Left kidney (tissue), 2 donors: ENCODE results near the gene C10orf143. TPM values are rescaled to one million over a fixed set of nuclear protein-coding genes. Genes with fewer than 3 reads are reported as not detected.

Experiments used
- DNase-seq: peaks from one replicate; pipeline ENCODE4 v3.0.0-alpha.2; 2013
- polyA plus RNA-seq: library from polyadenylated mRNA; unstranded; fragments of 120-200 nt; gene quantifications from one replicate; pipeline ENCODE4 v1.2.1, GENCODE V29; 2013; ENCODE audit not compliant: insufficient read length

Gene C10orf143
- polyA plus RNA-seq, 1 donor = 6.6 TPM

- no peak for DNase-seq
These were observed 56.6 kb downstream of the C10orf143 start for GRCh38 chr10:130054021-130054420.

- DNase-seq = no peak
These were observed 57.1 kb downstream of the C10orf143 start for GRCh38 chr10:130053561-130053960.

GRCh38 chr10:130052193-130052592, 58.4 kb downstream of the C10orf143 start:
- DNase-seq = no peak

GRCh38 chr10:130050721-130051120, 59.9 kb downstream of the C10orf143 start:
- no peak for DNase-seq

GRCh38 chr10:130049987-130050386, 60.6 kb downstream of the C10orf143 start:
- no peak for DNase-seq

GRCh38 chr10:130049244-130049643, 61.4 kb downstream of the C10orf143 start:
- no peak for DNase-seq

GRCh38 chr10:130048081-130048480, 62.5 kb downstream of the C10orf143 start:
- DNase-seq = no peak

GRCh38 chr10:130047336-130047735, 63.3 kb downstream of the C10orf143 start:
- no peak for DNase-seq

- DNase-seq = no peak
These were observed 64.0 kb downstream of the C10orf143 start for GRCh38 chr10:130046591-130046990.

GRCh38 chr10:130045801-130046321, 64.8 kb downstream of the C10orf143 start:
- DNase-seq = no peak

GRCh38 chr10:130045091-130045652, 65.5 kb downstream of the C10orf143 start:
- DNase-seq = no peak

- DNase-seq = no peak
These were observed 66.3 kb downstream of the C10orf143 start for GRCh38 chr10:130044067-130045061.

- DNase-seq = no peak
These were observed 67.1 kb downstream of the C10orf143 start for GRCh38 chr10:130043491-130043890.

GRCh38 chr10:130042381-130042780, 68.2 kb downstream of the C10orf143 start:
- DNase-seq = no peak

- no peak for DNase-seq
These were observed 68.9 kb downstream of the C10orf143 start for GRCh38 chr10:130041451-130042371.

- no peak for DNase-seq
These were observed 69.8 kb downstream of the C10orf143 start for GRCh38 chr10:130040817-130041330.

GRCh38 chr10:130040351-130040750, 70.3 kb downstream of the C10orf143 start:
- DNase-seq = no peak

GRCh38 chr10:130039141-130039540, 71.5 kb downstream of the C10orf143 start:
- DNase-seq = no peak

GRCh38 chr10:130038611-130039109, 72.0 kb downstream of the C10orf143 start:
- no peak for DNase-seq

GRCh38 chr10:130038019-130038555, 72.5 kb downstream of the C10orf143 start:
- no peak for DNase-seq

GRCh38 chr10:130037169-130037661, 73.4 kb downstream of the C10orf143 start:
- no peak for DNase-seq
